PC-9 (cell line): ENCODE results near the gene RFTN2. TPM values are rescaled to one million over a fixed set of nuclear protein-coding genes. Genes with fewer than 3 reads are reported as not detected.
"Not testable (repeated sequence)": the region's sequence is repeated elsewhere in the genome, so short reads cannot be mapped to it uniquely, and the experiment has no call there.

Experiments
- BruUV-seq: library from RNA; stranded (reverse); fragments of 400-500 nt; replicated peaks from 2 replicates; lab custom pipeline; 2021; lab: Mats Ljungman, UMichigan
- CTCF ChIA-PET: fragments of 300-600 bp; sonication (Branson Sonifier 250); formaldehyde crosslinking; loops from one replicate; lab custom pipeline; 2022; ENCODE audit warnings: antibody characterized with exemption; lab: Charles Lee
- POLR2A ChIA-PET: fragments of 300-600 bp; sonication (Branson Sonifier 250); formaldehyde crosslinking; loops from one replicate; lab custom pipeline; 2022; ENCODE audit warnings: antibody characterized with exemption; ENCODE audit not compliant: unreplicated experiment; lab: Charles Lee
- DNase-seq, 2 experiments: peaks; one replicate each; pipeline versions ENCODE4 v3.0.0 to v3.0.0-alpha.2; 2015 to 2022; ENCODE audit warnings: mixed read lengths in 1 of 2
- H2AFZ ChIP-seq: fragments of 200-600 bp; sonication (generic); 2 replicates; pipeline ENCODE4 v1.8.1; 2017; ENCODE audit warnings: antibody characterized with exemption
- H3F3A ChIP-seq: fragments of 200-600 bp; sonication (generic); 2 replicates; pipeline ENCODE4 v1.8.1; 2017; ENCODE audit warnings: antibody characterized with exemption, mild to moderate bottlenecking, low read depth; ENCODE audit not compliant: insufficient read depth
- H3K27ac ChIP-seq: fragments of 200-600 bp; sonication (generic); 2 replicates; pipeline ENCODE4 v1.6.1; 2016; ENCODE audit warnings: mixed run types
- H3K27me3 ChIP-seq: fragments of 200-600 bp; sonication (generic); 2 replicates; pipeline ENCODE4 v1.6.1; 2016; ENCODE audit warnings: low read depth, mixed run types; ENCODE audit not compliant: insufficient read depth
- H3K36me3 ChIP-seq: fragments of 200-600 bp; sonication (generic); 2 replicates; pipeline ENCODE4 v1.6.1; 2016; ENCODE audit warnings: low read depth, mixed run types
- H3K4me1 ChIP-seq: fragments of 200-600 bp; sonication (generic); replicated peaks from 2 replicates; pipeline ENCODE4 v1.6.1; 2016; ENCODE audit warnings: mixed run types; ENCODE audit not compliant: insufficient read depth
- H3K4me2 ChIP-seq: fragments of 200-600 bp; sonication (generic); 2 replicates; pipeline ENCODE4 v1.6.1; 2017; ENCODE audit warnings: mixed run types
- H3K4me3 ChIP-seq: fragments of 200-600 bp; sonication (generic); 2 replicates; pipeline ENCODE4 v1.6.1; 2016; ENCODE audit warnings: mixed run types
- H3K79me2 ChIP-seq: fragments of 200-600 bp; sonication (generic); 2 replicates; pipeline ENCODE4 v1.6.1; 2017; ENCODE audit warnings: low read depth, mixed run types
- H3K9me2 ChIP-seq: fragments of 200-600 bp; sonication (generic); 2 replicates; pipeline ENCODE4 v1.8.1; 2017; ENCODE audit warnings: mild to moderate bottlenecking; ENCODE audit not compliant: insufficient read depth
- H3K9me3 ChIP-seq: fragments of 200-600 bp; sonication (generic); 2 replicates; pipeline ENCODE4 v1.8.1; 2016; ENCODE audit warnings: low read depth; ENCODE audit not compliant: insufficient read depth
- H4K20me1 ChIP-seq: fragments of 200-600 bp; sonication (generic); 2 replicates; pipeline ENCODE4 v1.8.1; 2017; ENCODE audit not compliant: insufficient read depth
- EZH2 ChIP-seq: fragments of 200-600 bp; sonication (generic); IDR thresholded peaks from 2 replicates; pipeline ENCODE4 v1.8.0; 2017; ENCODE audit warnings: antibody characterized with exemption, low read depth
- intact Hi-C: fragments of 100-400 bp; cut with micrococcal nuclease; formaldehyde crosslinking; loops from one replicate; pipeline ENCODE4 v1.10.0; 2022; ENCODE audit not compliant: unreplicated experiment
- total RNA-seq: library from RNA; stranded (reverse); gene quantifications from 2 replicates; pipeline ENCODE4 v1.2.3, GENCODE V29; 2021
- TF ChIP-seq, protein P1 (sequence below): fragments of 200-600 bp; sonication (generic); conservative IDR thresholded peaks from 2 replicates; pipeline ENCODE4 v1.6.1; 2017; ENCODE audit warnings: mixed run types, antibody characterized with exemption, mild to moderate bottlenecking, moderate library complexity

Gene RFTN2
- total RNA-seq, 1 experiment from 2014 or later, result not detected

DNA sequence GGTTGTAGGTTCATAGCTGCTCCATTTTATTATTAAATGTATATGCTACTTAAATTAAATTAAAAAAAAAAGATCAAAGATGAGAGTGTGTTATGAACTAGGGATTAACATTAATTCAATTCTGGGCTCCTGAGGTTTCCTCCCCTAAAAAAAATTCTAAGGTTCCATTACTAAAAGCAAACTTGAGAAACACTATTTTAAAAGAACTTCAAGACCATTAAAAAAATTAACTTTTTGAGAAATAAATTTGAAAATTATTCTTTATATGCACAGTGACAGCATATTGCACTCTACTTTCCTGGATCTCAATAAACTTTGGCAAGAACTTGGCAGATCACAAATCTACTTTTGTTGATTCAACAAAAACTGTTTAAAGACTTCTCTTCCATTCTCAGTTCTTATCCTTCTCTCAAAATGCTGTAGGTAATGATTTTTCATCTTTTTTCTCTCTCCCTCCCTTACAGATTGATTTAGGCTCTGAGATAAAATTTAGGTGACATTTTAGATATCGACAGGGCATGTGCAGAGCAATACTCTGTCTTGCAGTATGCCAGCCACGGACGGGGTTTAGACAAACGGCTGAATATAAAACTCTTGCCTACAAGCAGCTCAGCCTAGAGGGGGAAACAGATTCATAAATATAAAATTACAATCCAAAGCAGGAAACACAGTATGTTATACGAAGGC lies 29.2 kb upstream of the RFTN2 start:
- H3K27me3 ChIP-seq, result no peaks in the 10 kb centered on the region
- DNase-seq, result no peak
- TF ChIP-seq EZH2, result no peak
- TF ChIP-seq, protein P1, sequence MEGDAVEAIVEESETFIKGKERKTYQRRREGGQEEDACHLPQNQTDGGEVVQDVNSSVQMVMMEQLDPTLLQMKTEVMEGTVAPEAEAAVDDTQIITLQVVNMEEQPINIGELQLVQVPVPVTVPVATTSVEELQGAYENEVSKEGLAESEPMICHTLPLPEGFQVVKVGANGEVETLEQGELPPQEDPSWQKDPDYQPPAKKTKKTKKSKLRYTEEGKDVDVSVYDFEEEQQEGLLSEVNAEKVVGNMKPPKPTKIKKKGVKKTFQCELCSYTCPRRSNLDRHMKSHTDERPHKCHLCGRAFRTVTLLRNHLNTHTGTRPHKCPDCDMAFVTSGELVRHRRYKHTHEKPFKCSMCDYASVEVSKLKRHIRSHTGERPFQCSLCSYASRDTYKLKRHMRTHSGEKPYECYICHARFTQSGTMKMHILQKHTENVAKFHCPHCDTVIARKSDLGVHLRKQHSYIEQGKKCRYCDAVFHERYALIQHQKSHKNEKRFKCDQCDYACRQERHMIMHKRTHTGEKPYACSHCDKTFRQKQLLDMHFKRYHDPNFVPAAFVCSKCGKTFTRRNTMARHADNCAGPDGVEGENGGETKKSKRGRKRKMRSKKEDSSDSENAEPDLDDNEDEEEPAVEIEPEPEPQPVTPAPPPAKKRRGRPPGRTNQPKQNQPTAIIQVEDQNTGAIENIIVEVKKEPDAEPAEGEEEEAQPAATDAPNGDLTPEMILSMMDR, result no peak
- H3K9me2 ChIP-seq, result no peaks in the 10 kb centered on the region
- no TSS peak for BruUV-seq
- peaks cover 15% of the 10 kb centered on the region for H3K4me1 ChIP-seq
- POLR2A ChIA-PET, result interaction anchor here (0.7 to 1.0 kb wide), 2 partner anchors 188 to 1124 kb away, joined by 6 to 9 read pairs; partner anchors contain the start of gene MOB4
- H2AFZ ChIP-seq, result peak overlapping the region; percentile 86
- H3F3A ChIP-seq, result no peaks in the 10 kb centered on the region; the same call in 1 of the 2 replicates
- 0 out of 2 replicates have a peak, but pooled peaks cover 4% of the 10 kb centered on the region for H3K36me3 ChIP-seq
- intact Hi-C loops, result loop anchor here (5.0 to 10.0 kb wide), 6 partner anchors 73 to 1753 kb away; partner anchors contain the start of genes HSPE1, MOB4, SATB2 and SF3B1
- peak overlapping the region; percentile 98; the same call in 1 of the 2 replicates for H3K4me3 ChIP-seq
- H3K9me3 ChIP-seq, result no peaks in the 10 kb centered on the region
- H3K79me2 ChIP-seq, result peaks cover 40% of the 10 kb centered on the region
- peaks cover 13% of the 10 kb centered on the region; the same call in 1 of the 2 replicates for H4K20me1 ChIP-seq
- no peak overlapping the region for H3K27ac ChIP-seq
- peak overlapping the region; percentile 74 for H3K4me2 ChIP-seq
- CTCF ChIA-PET, result interaction anchor here (0.6 kb wide), 1 partner anchor 423 kb away, joined by 8 read pairs; no protein-coding TSS in a partner anchor

DNA sequence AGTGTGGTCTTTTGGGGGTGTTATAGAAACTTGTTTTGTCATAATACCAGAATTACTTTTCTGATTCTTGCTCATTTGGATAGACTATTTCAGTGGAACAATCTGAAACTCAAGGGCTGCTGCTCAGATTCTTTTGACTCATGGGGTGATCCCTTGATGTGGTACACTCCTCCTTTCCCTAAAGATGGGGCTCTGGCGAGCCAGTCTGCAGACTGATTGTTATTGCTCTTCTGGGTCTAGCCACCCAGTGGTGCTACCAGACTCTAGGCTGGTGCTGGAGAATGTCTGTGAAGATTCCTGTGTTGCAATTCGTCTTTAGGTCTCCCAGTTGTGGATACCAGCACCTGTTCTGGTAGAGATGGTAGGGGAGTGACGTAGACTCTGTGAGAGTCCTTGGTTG lies 25.6 kb upstream of the RFTN2 start:
- POLR2A ChIA-PET, result interaction anchor here (0.6 kb wide), 1 partner anchor 201 kb away, joined by 4 read pairs; the partner anchor contains the start of gene HSPD1
- no peaks in the 10 kb centered on the region for H3K27me3 ChIP-seq
- H4K20me1 ChIP-seq, result no peaks in the 10 kb centered on the region
- no peaks in the 10 kb centered on the region for H3K36me3 ChIP-seq
- no peaks in the 10 kb centered on the region for H3F3A ChIP-seq
- H3K9me3 ChIP-seq, result no peaks in the 10 kb centered on the region
- BruUV-seq, result no TSS peak
- TF ChIP-seq, protein P1, result no peak
- TF ChIP-seq EZH2, result no peak
- no peak overlapping the region for H3K4me3 ChIP-seq
- no peak overlapping the region for H2AFZ ChIP-seq
- peaks cover 6% of the 10 kb centered on the region for H3K79me2 ChIP-seq
- CTCF ChIA-PET, result no interaction called here
- no peak overlapping the region for H3K4me2 ChIP-seq
- DNase-seq, result no peak
- intact Hi-C loops, result loop anchor here (10.0 kb wide), 1 partner anchor 424 kb away; no protein-coding TSS in a partner anchor
- no peaks in the 10 kb centered on the region for H3K4me1 ChIP-seq
- no peaks in the 10 kb centered on the region for H3K9me2 ChIP-seq
- H3K27ac ChIP-seq, result no peak overlapping the region

DNA sequence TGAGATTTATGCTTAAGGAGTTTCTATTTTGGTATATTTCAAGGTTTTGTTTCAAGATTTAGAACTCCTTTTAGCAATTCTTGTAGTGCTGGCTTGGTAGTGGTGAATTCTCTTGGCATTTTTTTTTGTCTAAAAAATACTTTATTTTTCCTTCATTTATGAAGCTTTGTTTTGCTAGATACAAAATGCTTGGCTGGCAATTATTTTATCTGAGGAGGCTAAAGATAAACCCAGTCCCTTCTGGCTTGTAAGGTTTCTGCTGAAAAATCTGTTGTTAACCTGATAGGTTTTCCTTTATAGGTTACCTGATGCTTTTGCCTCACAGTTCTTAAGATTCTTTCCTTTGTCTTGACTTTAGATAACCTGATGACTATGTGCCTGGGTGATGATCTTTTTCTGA lies 24.3 kb upstream of the RFTN2 start:
- H2AFZ ChIP-seq, H3K4me2 ChIP-seq, POLR2A ChIA-PET, CTCF ChIA-PET, H3K4me1 ChIP-seq, H3K9me2 ChIP-seq, DNase-seq, H3K9me3 ChIP-seq, H3K36me3 ChIP-seq, BruUV-seq, H4K20me1 ChIP-seq, H3F3A ChIP-seq, H3K27ac ChIP-seq, H3K27me3 ChIP-seq, H3K4me3 ChIP-seq, H3K79me2 ChIP-seq: not testable (repeated sequence)
- intact Hi-C loops, result loop anchor here (5.0 to 10.0 kb wide), 2 partner anchors 168 to 425 kb away; no protein-coding TSS in a partner anchor

DNA sequence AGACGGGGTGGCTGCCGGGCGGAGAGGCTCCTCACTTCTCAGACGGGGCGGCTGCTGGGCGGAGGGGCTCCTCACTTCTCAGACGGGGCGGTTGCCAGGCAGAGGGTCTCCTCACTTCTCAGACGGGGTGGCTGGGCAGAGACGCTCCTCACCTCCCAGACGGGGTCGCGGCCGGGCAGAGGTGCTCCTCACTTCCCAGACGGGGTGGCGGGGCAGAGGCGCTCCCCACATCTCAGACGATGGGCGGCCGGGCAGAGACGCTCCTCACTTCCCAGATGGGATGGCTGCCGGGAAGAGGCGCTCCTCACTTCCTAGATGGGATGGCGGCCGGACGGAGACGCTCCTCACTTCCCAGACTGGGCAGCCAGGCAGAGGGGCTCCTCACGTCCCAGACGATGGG lies 21.2 kb upstream of the RFTN2 start:
- CTCF ChIA-PET, H4K20me1 ChIP-seq, H3K27ac ChIP-seq, H3K27me3 ChIP-seq, H3K4me1 ChIP-seq, BruUV-seq, POLR2A ChIA-PET, H2AFZ ChIP-seq, H3K4me3 ChIP-seq, H3K9me3 ChIP-seq, DNase-seq, H3K4me2 ChIP-seq, H3K79me2 ChIP-seq, H3K36me3 ChIP-seq, H3F3A ChIP-seq, H3K9me2 ChIP-seq: not testable (repeated sequence)
- intact Hi-C loops, result loop anchor here (5.0 kb wide), 1 partner anchor 171 kb away; no protein-coding TSS in a partner anchor

DNA sequence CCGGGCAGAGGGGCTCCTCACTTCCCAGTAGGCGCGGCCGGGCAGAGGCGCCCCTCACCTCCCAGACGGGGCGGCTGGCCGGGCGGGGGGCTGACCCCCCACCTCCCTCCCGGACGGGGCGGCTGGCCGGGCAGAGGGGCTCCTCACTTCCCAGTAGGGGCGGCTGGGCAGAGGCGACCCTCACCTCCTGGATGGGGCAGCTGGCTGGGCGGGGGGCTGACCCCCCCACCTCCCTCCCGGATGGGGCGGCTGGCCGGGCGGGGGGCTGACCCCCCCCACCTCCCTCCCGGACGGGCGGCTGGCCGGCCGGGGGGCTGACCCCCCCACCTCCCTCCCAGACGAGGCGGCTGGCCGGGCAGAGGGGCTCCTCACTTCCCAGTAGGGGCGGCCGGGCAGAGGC lies 20.6 kb upstream of the RFTN2 start:
- DNase-seq, H3K4me2 ChIP-seq, H3K4me3 ChIP-seq, H3K79me2 ChIP-seq, CTCF ChIA-PET, H3F3A ChIP-seq, POLR2A ChIA-PET, H3K27me3 ChIP-seq, H3K36me3 ChIP-seq, BruUV-seq, H3K9me2 ChIP-seq, H3K4me1 ChIP-seq, H4K20me1 ChIP-seq, H3K27ac ChIP-seq, H3K9me3 ChIP-seq, H2AFZ ChIP-seq: not testable (repeated sequence)
- intact Hi-C loops, result loop anchor here (5.0 kb wide), 1 partner anchor 171 kb away; no protein-coding TSS in a partner anchor
